Measurements from ENCODE around the gene YPEL5. TPM values are rescaled to one million over a fixed set of nuclear protein-coding genes. Genes with fewer than 3 reads are reported as not detected.

YPEL5 gene
- total RNA-seq, 1 experiment from 2014 or later, result 27.1 TPM

GRCh38 chr2:30181176-30181575 is 34.4 kb downstream of the YPEL5 start:
- no peaks in the 10 kb centered on the region for H3K4me1 ChIP-seq (ENCODE audit: control insufficient read depth in 1 of 2, insufficient read depth in 2 of 2, low read length in 2 of 2)
- intact Hi-C loops (cut with micrococcal nuclease), result no loop called here
- no peak overlapping the region for H3K27ac ChIP-seq (ENCODE audit: low read depth, low read length)
- RAD21 ChIA-PET (ENCODE audit: low non-redundant PET in 1 of 2, low total read pairs in 2 of 2, uncharacterized antibody in 2 of 2, unreplicated experiment in 2 of 2), result no interaction called here
- no peak overlapping the region for H3K4me2 ChIP-seq (ENCODE audit: low read length)
- no peak for DNase-seq (ENCODE audit: low read depth, low spot score)
- H3K9me2 ChIP-seq (ENCODE audit: insufficient read depth), result no peaks in the 10 kb centered on the region
- no peaks in the 10 kb centered on the region for H3K36me3 ChIP-seq (ENCODE audit: control insufficient read depth in 1 of 2, insufficient read depth in 2 of 2, low read length in 2 of 2)
- no peaks in the 10 kb centered on the region; the same call in 1 of the 2 replicates for H3K27me3 ChIP-seq (ENCODE audit: insufficient read depth, low read length)
- TF ChIP-seq YY1 (IDR thresholded peaks at IDR 0.05; ENCODE audit: extremely low read depth, insufficient replicate concordance, low read depth, low read length) (no peak), ELF1 (IDR thresholded peaks at IDR 0.05; ENCODE audit: borderline replicate concordance, low read depth) (no peak), ZBTB33 (IDR thresholded peaks at IDR 0.05; ENCODE audit: extremely low read depth, insufficient replicate concordance, low read length) (no peak), ZNF274 (IDR thresholded peaks at IDR 0.05; ENCODE audit: low read depth, low read length) (no peak), EGR1 (IDR thresholded peaks at IDR 0.05; ENCODE audit: low read depth) (no peak), SRF (IDR thresholded peaks at IDR 0.05; ENCODE audit: low read depth) (no peak), POLR2A (IDR thresholded peaks at IDR 0.05; ENCODE audit: borderline replicate concordance, extremely low read depth, insufficient read depth, insufficient read length) (no peak), CEBPB (IDR thresholded peaks at IDR 0.05; ENCODE audit: low read depth) (no peak), SP1 (IDR thresholded peaks at IDR 0.05; ENCODE audit: low read depth) (no peak), CTCF (IDR thresholded peaks at IDR 0.05 in 2 of 3, conservative IDR thresholded peaks at IDR 0.05 in 1 of 3; ENCODE audit: borderline replicate concordance in 1 of 3, insufficient read depth in 1 of 3, low read depth in 2 of 3, low read length in 2 of 3) (no peak), JUND (IDR thresholded peaks at IDR 0.05) (no peak), CBX3 (IDR thresholded peaks at IDR 0.05; ENCODE audit: low read depth) (no peak), EZH2 (IDR thresholded peaks at IDR 0.05) (no peak), TCF7L2 (IDR thresholded peaks at IDR 0.05; ENCODE audit: borderline replicate concordance, extremely low read depth, insufficient read depth, insufficient read length) (no peak), RAD21 (IDR thresholded peaks at IDR 0.05; ENCODE audit: low read depth) (no peak), EZH2phosphoT487 (IDR thresholded peaks at IDR 0.05; ENCODE audit: borderline replicate concordance) (no peak), SIN3A (IDR thresholded peaks at IDR 0.05; ENCODE audit: low read depth) (no peak)
- TF ChIP-seq, protein P1, sequence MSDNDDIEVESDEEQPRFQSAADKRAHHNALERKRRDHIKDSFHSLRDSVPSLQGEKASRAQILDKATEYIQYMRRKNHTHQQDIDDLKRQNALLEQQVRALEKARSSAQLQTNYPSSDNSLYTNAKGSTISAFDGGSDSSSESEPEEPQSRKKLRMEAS (IDR thresholded peaks at IDR 0.05), result no peak
- TF ChIP-seq, protein P2, sequence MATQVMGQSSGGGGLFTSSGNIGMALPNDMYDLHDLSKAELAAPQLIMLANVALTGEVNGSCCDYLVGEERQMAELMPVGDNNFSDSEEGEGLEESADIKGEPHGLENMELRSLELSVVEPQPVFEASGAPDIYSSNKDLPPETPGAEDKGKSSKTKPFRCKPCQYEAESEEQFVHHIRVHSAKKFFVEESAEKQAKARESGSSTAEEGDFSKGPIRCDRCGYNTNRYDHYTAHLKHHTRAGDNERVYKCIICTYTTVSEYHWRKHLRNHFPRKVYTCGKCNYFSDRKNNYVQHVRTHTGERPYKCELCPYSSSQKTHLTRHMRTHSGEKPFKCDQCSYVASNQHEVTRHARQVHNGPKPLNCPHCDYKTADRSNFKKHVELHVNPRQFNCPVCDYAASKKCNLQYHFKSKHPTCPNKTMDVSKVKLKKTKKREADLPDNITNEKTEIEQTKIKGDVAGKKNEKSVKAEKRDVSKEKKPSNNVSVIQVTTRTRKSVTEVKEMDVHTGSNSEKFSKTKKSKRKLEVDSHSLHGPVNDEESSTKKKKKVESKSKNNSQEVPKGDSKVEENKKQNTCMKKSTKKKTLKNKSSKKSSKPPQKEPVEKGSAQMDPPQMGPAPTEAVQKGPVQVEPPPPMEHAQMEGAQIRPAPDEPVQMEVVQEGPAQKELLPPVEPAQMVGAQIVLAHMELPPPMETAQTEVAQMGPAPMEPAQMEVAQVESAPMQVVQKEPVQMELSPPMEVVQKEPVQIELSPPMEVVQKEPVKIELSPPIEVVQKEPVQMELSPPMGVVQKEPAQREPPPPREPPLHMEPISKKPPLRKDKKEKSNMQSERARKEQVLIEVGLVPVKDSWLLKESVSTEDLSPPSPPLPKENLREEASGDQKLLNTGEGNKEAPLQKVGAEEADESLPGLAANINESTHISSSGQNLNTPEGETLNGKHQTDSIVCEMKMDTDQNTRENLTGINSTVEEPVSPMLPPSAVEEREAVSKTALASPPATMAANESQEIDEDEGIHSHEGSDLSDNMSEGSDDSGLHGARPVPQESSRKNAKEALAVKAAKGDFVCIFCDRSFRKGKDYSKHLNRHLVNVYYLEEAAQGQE (IDR thresholded peaks at IDR 0.05; ENCODE audit: low read depth), result no peak
- no TSS peak for BruUV-seq (replicated peaks)
- no peaks in the 10 kb centered on the region for H3K79me2 ChIP-seq (ENCODE audit: insufficient read depth, low read length)
- H3K4me3 ChIP-seq (replicated peaks in 1 of 2; ENCODE audit: low read depth in 1 of 2, low read length in 2 of 2), result no peak overlapping the region
- CTCF ChIA-PET, result no interaction called here
- POLR2A ChIA-PET, result no interaction called here
- H3K9me3 ChIP-seq (ENCODE audit: control insufficient read depth in 1 of 2, insufficient read depth in 1 of 2, low read depth in 1 of 2, low read length in 2 of 2), result no peaks in the 10 kb centered on the region
- no peak for ATAC-seq
- no peaks in the 10 kb centered on the region for H4K20me1 ChIP-seq (ENCODE audit: insufficient read depth)
- no peak overlapping the region for H2AFZ ChIP-seq (ENCODE audit: low read depth, low read length, poor library complexity, severe bottlenecking)
- H3K9ac ChIP-seq (ENCODE audit: low read length), result no peak overlapping the region

Data from HCT116 (cell line).